ENCODE data around the gene CBLB.
A peak's percentile ranks its signal among the peaks of the same experiment; 100 is the strongest.

Gene CBLB

DNA sequence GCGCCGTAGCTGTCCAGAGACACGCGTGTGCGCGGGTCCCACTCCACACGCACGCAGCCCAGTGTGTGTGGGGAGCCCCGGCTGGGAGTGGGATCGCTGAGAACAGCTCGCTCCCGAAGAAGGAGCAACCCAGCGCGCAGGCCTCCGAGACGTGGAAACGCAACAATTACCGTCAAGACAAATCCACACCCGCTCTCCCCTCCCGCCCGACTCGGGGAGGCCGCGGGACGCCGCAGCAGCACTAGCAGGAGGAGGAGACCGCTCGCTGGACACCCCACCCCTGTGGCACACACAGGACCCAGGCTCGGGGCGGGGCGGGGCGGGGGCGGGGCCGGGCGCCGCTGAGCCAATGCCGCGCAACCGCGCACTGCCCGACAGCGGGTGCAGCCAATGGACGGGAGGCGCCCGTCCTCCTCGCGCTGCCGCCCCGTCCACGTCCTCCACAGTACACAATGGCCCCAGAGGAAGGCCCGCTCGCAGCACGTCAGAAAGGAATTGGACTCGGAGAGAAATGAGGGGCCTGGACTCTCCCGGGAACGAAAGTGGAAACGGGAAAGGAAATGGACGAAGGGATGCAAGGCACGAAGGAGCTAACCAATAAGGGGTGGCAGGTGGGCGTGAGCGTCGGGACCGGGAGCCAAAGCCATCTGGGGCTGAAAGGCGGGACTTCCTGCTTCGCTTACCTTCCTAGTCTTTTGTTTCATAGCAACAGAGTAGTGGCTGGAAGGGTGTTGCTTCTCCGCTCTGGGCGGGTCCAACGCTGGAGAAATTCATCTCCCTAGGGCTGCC is at the start of gene CBLB:
Gene CBLB (minus strand): TSS at position 271 of the 789 bp plus-strand sequence. CDS start 1,435 bp downstream, outside the sequence.
- H3K79me2 ChIP-seq (ENCODE audit: insufficient read depth, low read length) = peaks cover 37% of the 10 kb centered on the region
- peaks cover 35% of the 10 kb centered on the region for H3K4me1 ChIP-seq (ENCODE audit: insufficient read depth, low read length, poor library complexity, severe bottlenecking)
- H3K9ac ChIP-seq (ENCODE audit: low read depth, low read length, poor library complexity, severe bottlenecking) = peak within 1 kb of the TSS; percentile 85
- H3K9me2 ChIP-seq (replicated peaks; ENCODE audit: low read depth, low read length) = no peaks in the 10 kb centered on the region
- no peaks in the 10 kb centered on the region for H3K27me3 ChIP-seq (ENCODE audit: insufficient read depth, low read length, poor library complexity, severe bottlenecking)
- no peaks in the 10 kb centered on the region for H3K9me3 ChIP-seq (ENCODE audit: insufficient read depth, low read depth, low read length)
- TF ChIP-seq EZH2phosphoT487 (IDR thresholded peaks at IDR 0.05; ENCODE audit: borderline replicate concordance) (no peak), CTCF (conservative IDR thresholded peaks at IDR 0.05; ENCODE audit: low read length) (no peak)
- H3K4me3 ChIP-seq (ENCODE audit: low read length, poor library complexity, severe bottlenecking) = peak within 1 kb of the TSS; percentile 95
- H4K20me1 ChIP-seq (ENCODE audit: insufficient read depth, low read length, poor library complexity, severe bottlenecking) = peaks cover 11% of the 10 kb centered on the region
- H3F3A ChIP-seq (ENCODE audit: low read depth) = no peaks in the 10 kb centered on the region
- no peaks in the 10 kb centered on the region for H3K36me3 ChIP-seq (ENCODE audit: insufficient read depth, low read length)
- H3K4me2 ChIP-seq (ENCODE audit: low read depth, low read length, poor library complexity, severe bottlenecking) = peak within 1 kb of the TSS; percentile 96
- H2AFZ ChIP-seq (ENCODE audit: low read length) = peak within 1 kb of the TSS; percentile 97

DNA sequence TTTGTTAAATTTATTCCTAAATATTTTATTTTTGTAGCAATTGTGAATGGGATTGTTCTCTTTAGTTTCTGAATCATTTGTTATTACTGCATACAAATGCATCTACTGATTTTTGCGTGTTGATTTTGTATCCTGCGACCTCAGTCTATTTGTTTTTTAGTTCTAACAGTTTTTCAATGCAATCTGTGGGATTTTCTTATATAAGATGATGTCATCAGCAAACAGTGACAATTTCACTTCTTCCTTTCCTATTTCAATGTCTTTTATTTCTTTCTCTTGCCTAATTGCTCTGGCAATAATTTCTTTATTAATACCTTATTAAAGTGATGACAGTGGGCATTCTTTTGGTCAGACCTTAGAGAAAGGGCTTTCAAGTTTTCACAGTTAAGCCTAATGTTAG is 48.0 kb upstream of the CBLB start:
- H3K9me3 ChIP-seq (ENCODE audit: insufficient read depth, low read depth, low read length) = peaks cover 12% of the 10 kb centered on the region; the same call in 1 of the 2 replicates
- H3K79me2 ChIP-seq (ENCODE audit: insufficient read depth, low read length) = no peaks in the 10 kb centered on the region
- H4K20me1 ChIP-seq (ENCODE audit: insufficient read depth, low read length, poor library complexity, severe bottlenecking) = no peaks in the 10 kb centered on the region
- H3K4me2 ChIP-seq (ENCODE audit: low read depth, low read length, poor library complexity, severe bottlenecking) = no peak overlapping the region
- no peaks in the 10 kb centered on the region for H3K9me2 ChIP-seq (replicated peaks; ENCODE audit: low read depth, low read length)
- no peaks in the 10 kb centered on the region for H3K27me3 ChIP-seq (ENCODE audit: insufficient read depth, low read length, poor library complexity, severe bottlenecking)
- H3K4me3 ChIP-seq (ENCODE audit: low read length, poor library complexity, severe bottlenecking) = no peak overlapping the region
- H3K36me3 ChIP-seq (ENCODE audit: insufficient read depth, low read length) = no peaks in the 10 kb centered on the region
- TF ChIP-seq EZH2phosphoT487 (IDR thresholded peaks at IDR 0.05; ENCODE audit: borderline replicate concordance) = no peak
- TF ChIP-seq CTCF (conservative IDR thresholded peaks at IDR 0.05; ENCODE audit: low read length) = no peak
- peaks cover 2% of the 10 kb centered on the region for H3K4me1 ChIP-seq (ENCODE audit: insufficient read depth, low read length, poor library complexity, severe bottlenecking)
- H2AFZ ChIP-seq (ENCODE audit: low read length) = no peak overlapping the region
- no peaks in the 10 kb centered on the region for H3F3A ChIP-seq (ENCODE audit: low read depth)
- no peak overlapping the region for H3K9ac ChIP-seq (ENCODE audit: low read depth, low read length, poor library complexity, severe bottlenecking)

DNA sequence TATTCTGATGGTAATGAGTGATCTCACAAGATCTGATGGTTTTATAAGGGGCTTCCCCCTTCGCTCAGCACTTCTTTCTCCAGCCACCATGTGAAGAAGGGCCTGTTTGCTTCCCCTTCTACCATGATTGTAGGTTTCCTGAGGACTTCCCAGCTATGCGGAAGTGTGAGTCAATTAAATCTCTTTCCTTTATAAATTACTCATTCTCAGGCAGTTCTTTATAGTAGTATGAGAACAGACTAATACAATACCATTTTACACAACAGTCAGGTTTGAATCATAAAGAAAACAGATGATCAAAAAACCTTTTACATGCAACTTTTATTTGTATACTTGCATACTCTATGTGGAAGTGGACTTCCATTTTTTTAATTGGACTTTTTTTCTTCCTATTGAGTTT is 46.7 kb upstream of the CBLB start:
- Histone ChIP-seq H3K27me3 (ENCODE audit: insufficient read depth, low read length, poor library complexity, severe bottlenecking) (no peaks in the 10 kb centered on the region), H3K36me3 (ENCODE audit: insufficient read depth, low read length) (no peaks in the 10 kb centered on the region), H4K20me1 (ENCODE audit: insufficient read depth, low read length, poor library complexity, severe bottlenecking) (no peaks in the 10 kb centered on the region), H3K4me3 (ENCODE audit: low read length, poor library complexity, severe bottlenecking) (no peak overlapping the region), H3K79me2 (ENCODE audit: insufficient read depth, low read length) (no peaks in the 10 kb centered on the region), H3K4me1 (ENCODE audit: insufficient read depth, low read length, poor library complexity, severe bottlenecking) (peaks cover 2% of the 10 kb centered on the region), H3K4me2 (ENCODE audit: low read depth, low read length, poor library complexity, severe bottlenecking) (no peak overlapping the region), H2AFZ (ENCODE audit: low read length) (no peak overlapping the region), H3K9me2 (replicated peaks; ENCODE audit: low read depth, low read length) (no peaks in the 10 kb centered on the region), H3K9ac (ENCODE audit: low read depth, low read length, poor library complexity, severe bottlenecking) (no peak overlapping the region), H3F3A (ENCODE audit: low read depth) (no peaks in the 10 kb centered on the region), H3K9me3 (ENCODE audit: insufficient read depth, low read depth, low read length) (peaks cover 12% of the 10 kb centered on the region; the same call in 1 of the 2 replicates)
- TF ChIP-seq CTCF (conservative IDR thresholded peaks at IDR 0.05; ENCODE audit: low read length) (no peak), EZH2phosphoT487 (IDR thresholded peaks at IDR 0.05; ENCODE audit: borderline replicate concordance) (no peak)
